HUES6 (cell line): ENCODE measurements around the gene GAK.
"Not testable (repeated sequence)": the region's sequence is repeated elsewhere in the genome, so short reads cannot be mapped to it uniquely, and the experiment has no call there.

ENCODE experiments used
- H3K27ac ChIP-seq: 2 replicates; pipeline ENCODE4 v1.7.0; 2013; ENCODE audit warnings: low read depth, mild to moderate bottlenecking, low read length, inconsistent platforms
- H3K27me3 ChIP-seq: 2 replicates; pipeline ENCODE4 v1.6.1; 2013; ENCODE audit warnings: low read length; ENCODE audit not compliant: control insufficient read depth, insufficient read depth
- H3K36me3 ChIP-seq: 2 replicates; pipeline ENCODE4 v1.6.1; 2013; ENCODE audit warnings: low read length; ENCODE audit not compliant: control insufficient read depth, insufficient read depth
- H3K4me1 ChIP-seq: 2 replicates; pipeline ENCODE4 v1.6.1; 2013; ENCODE audit warnings: low read length; ENCODE audit not compliant: control insufficient read depth, insufficient read depth
- H3K4me3 ChIP-seq: 2 replicates; pipeline ENCODE4 v1.5.1; 2013; ENCODE audit warnings: low read depth, low read length
- H3K9ac ChIP-seq: one replicate; pipeline ENCODE4 v1.6.1; 2013; ENCODE audit warnings: mild to moderate bottlenecking, low read length
- H3K9me3 ChIP-seq: 2 replicates; pipeline ENCODE4 v1.6.1; 2013; ENCODE audit warnings: low read depth, low read length; ENCODE audit not compliant: control insufficient read depth, insufficient read depth

The GAK gene

DNA sequence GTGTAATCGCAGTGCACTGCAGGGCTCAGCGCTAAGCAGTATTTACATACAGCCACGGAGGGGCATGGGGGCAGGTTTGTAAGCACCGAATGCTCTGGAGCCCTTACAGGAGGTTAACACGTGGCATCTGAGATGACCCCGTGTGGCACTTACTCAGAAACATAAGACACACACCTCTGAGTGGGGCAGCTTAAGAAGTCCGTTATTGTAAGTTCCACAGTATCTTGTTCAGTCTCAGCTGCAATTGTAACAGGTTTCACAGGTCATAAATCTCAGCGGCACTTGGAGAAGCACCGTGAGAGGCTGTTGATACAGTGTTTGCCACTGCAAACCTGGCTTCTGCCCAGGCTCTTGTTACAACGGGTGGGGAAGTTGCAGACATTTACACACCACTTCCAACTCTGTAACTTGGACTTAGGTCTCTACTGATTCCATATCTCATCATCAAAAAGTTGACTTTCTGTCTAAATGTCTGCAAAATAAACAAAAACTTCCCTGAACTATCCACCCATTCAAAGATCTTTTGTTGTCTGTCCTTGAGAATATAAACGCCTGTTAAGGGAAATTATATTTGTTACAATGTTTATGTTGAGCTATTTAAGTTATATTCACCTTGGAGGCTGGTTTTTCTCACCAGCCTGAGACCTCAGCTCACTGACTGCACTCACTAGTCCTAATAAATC, 116.5 kb downstream of the GAK start:
- Histone ChIP-seq H3K36me3 (no peaks in the 10 kb centered on the region), H3K9me3 (no peaks in the 10 kb centered on the region), H3K27me3 (peaks cover 93% of the 10 kb centered on the region), H3K27ac (no peak overlapping the region), H3K4me3 (no peak overlapping the region), H3K4me1 (no peaks in the 10 kb centered on the region), H3K9ac (no peak overlapping the region)

DNA sequence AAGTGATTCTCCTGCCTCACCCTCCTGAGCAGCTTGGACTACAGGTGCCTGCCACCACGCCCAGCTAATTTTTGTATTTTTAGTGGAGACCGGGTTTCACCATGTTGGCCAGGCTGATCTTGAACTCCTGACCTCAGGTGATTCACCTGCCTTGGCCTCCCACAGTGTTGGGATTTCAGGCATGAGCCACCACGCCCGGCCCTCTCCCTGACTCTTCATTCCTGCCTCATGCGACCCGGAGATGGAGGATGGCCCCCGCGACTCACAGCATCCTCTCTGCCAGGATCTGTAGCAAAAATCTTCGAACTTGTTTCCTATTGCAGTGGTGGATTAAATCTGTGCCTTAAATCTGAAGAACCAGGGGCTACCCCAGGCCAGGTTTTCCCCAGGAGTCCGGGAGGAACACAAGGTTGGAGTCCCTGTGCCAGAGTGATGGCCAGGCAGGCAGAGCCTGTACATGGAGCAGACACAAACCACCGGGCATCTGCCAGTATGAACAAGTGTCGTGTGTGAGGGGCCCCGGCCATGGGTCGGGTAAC, 117.7 kb downstream of the GAK start:
- H3K36me3 ChIP-seq: no peaks in the 10 kb centered on the region
- H3K27me3 ChIP-seq: peaks cover 85% of the 10 kb centered on the region
- no peak overlapping the region for H3K4me3 ChIP-seq

DNA sequence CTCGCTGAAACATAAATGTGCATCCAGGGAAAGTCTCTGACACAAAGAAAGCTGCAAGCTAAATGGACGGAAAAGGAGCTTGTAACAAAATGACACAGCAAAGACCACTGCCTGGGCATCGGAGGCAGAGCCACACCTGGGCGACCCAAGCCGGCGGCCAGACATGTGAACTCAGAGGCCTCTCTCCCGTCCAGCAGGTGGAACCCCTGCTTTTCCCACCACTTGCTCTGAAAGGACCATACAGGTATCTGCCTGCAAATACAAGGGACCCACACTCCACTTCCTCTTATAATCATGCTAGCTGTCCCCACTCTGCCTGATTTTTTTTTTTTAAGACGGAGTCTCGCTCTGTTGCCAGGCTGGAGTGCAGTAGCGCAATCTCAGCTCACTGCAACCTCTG, 118.2 kb downstream of the GAK start:
- Histone ChIP-seq H3K27me3 (peaks cover 82% of the 10 kb centered on the region), H3K36me3 (no peaks in the 10 kb centered on the region)

More for the DNA sequence above, 117.7 kb downstream of the GAK start:
- H3K9me3 ChIP-seq: no peaks in the 10 kb centered on the region
- no peaks in the 10 kb centered on the region for H3K4me1 ChIP-seq
- no peak overlapping the region for H3K9ac ChIP-seq
- no peak overlapping the region for H3K27ac ChIP-seq

DNA sequence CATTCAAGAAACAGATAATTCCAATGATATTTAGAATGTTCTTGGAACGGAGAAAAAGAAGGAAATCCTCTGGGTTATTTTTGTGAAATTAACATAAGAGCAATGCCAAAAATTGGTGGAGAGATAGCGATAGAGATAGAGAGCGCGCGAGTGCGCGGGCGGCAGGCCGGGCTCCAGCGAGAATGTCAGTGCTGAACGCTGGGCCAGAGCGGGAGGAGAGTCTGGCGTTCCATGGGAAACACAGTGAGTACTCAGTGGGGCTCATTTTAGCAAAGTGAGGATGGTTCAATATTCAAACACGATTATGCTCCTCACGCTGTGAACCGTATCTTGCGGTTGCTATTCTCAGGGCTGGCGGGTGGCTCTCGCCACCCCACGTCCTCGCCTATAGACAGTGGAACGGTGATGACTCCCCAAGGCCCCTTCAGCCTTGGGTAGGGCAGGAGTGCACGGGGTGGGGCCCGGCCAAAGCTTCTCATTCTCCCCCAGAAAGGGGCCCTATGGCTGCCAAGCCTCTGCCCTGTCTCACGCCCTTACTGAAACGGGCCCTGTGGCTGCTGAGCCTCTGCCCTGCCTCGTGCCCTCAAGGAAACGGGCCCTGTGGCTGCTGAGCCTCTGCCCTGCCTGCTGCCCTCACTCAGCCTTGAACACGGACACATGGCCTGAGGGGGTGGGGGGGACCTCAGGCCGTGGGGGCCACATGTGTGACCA, 123.1 kb downstream of the GAK start:
- H3K36me3 ChIP-seq: no peaks in the 10 kb centered on the region
- H3K4me1 ChIP-seq: no peaks in the 10 kb centered on the region
- no peak overlapping the region for H3K27ac ChIP-seq
- no peak overlapping the region for H3K4me3 ChIP-seq
- peaks cover 55% of the 10 kb centered on the region for H3K27me3 ChIP-seq
- H3K9ac ChIP-seq: no peak overlapping the region
- H3K9me3 ChIP-seq: peaks cover 4% of the 10 kb centered on the region; the same call in 1 of the 2 replicates

More for the DNA sequence above, 118.2 kb downstream of the GAK start:
- Histone ChIP-seq H3K27ac (no peak overlapping the region), H3K9me3 (no peaks in the 10 kb centered on the region), H3K4me3 (no peak overlapping the region), H3K4me1 (no peaks in the 10 kb centered on the region), H3K9ac (no peak overlapping the region)

DNA sequence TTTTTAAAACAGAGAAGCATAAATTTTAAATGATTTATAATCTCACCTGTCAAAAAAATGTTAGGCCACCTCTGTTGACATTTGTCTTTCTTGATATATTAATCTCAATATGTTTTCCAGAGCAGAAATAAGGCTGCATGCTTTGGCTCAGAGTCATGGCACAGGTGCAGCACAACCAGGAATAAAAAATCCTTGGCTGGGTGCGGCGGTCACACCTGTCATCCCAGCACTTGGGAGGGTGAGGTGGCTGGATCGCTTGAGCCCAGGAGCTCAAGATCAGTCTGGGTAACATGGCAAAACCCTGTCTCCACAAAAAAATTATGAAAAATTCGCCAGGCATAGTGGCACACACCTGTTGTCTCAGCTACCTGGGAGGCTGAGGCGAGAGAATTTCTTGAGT, 124.3 kb downstream of the GAK start:
- H3K36me3 ChIP-seq: no peaks in the 10 kb centered on the region
- peaks cover 4% of the 10 kb centered on the region; the same call in 1 of the 2 replicates for H3K9me3 ChIP-seq
- no peak overlapping the region for H3K9ac ChIP-seq
- no peaks in the 10 kb centered on the region for H3K4me1 ChIP-seq
- no peak overlapping the region for H3K4me3 ChIP-seq
- H3K27me3 ChIP-seq: peaks cover 43% of the 10 kb centered on the region
- no peak overlapping the region for H3K27ac ChIP-seq

DNA sequence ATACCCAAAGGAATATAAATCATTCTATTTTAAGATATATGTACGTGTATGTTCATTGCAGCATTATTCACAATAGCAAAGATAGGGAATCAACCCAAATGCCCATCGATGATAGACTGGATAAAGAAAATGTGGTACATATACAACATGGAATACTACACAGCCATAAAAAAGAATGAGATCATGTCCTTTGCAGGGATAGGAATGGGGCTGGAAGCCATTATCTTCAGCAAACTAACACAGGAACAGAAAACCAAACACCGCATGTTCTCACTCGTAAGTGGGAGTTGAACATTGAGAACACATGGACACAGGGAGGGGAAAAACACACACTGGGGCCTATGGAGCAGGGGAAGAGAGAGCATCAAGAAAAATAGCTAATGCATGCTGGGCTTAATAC, 125.1 kb downstream of the GAK start:
- H3K36me3 ChIP-seq, H3K4me1 ChIP-seq, H3K9ac ChIP-seq, H3K27ac ChIP-seq, H3K9me3 ChIP-seq, H3K4me3 ChIP-seq: not testable (repeated sequence)
- H3K27me3 ChIP-seq: peaks cover 37% of the 10 kb centered on the region

DNA sequence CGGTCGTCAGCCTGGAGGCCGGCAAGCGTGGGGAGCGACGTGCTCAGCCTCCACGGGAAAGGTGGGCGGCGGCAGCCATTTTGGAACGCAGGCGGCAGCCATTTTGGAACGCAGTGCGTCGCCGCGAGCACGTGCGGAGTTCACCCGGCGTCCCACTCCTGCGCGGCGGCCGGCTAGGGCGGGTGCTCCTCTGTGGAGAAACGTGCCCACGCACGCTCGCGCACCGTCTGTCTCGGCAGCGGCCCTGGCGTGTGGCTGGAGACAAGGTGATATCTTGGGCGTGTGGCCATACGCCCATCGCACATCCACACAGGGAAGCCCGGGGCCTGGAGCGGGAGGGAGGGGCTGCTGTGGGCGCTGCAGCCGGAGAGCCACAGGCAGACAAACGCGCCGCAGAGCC, 127.3 kb downstream of the GAK start:
- peaks cover 28% of the 10 kb centered on the region for H3K27me3 ChIP-seq
- no peak overlapping the region for H3K4me3 ChIP-seq
- no peak overlapping the region for H3K27ac ChIP-seq
- no peaks in the 10 kb centered on the region for H3K36me3 ChIP-seq
- H3K4me1 ChIP-seq: no peaks in the 10 kb centered on the region
- peaks cover 9% of the 10 kb centered on the region; the same call in 1 of the 2 replicates for H3K9me3 ChIP-seq
- no peak overlapping the region for H3K9ac ChIP-seq

DNA sequence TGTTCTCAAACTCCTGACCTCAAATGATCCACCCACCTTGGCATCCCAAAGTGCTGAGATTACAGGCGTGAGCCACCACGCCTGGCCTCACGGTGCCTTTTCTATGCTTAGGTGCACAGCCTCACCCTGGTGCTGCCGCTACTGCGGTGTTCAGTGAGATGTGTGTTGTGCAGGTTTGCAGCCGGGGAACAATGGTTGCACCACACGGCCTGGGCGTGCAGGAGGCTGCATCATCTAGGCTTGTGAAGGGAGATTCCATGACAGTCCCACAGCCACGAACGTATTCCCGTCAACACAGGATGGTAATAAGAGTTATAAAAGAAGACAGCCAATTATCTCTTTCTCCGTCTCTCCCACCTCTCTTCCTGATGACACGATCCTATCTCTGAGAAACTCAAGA, 128.2 kb downstream of the GAK start:
- peaks cover 26% of the 10 kb centered on the region for H3K27me3 ChIP-seq
- no peak overlapping the region for H3K9ac ChIP-seq
- no peaks in the 10 kb centered on the region for H3K36me3 ChIP-seq
- no peaks in the 10 kb centered on the region for H3K4me1 ChIP-seq
- no peak overlapping the region for H3K27ac ChIP-seq
- H3K4me3 ChIP-seq: no peak overlapping the region
- H3K9me3 ChIP-seq: peaks cover 9% of the 10 kb centered on the region; the same call in 1 of the 2 replicates

DNA sequence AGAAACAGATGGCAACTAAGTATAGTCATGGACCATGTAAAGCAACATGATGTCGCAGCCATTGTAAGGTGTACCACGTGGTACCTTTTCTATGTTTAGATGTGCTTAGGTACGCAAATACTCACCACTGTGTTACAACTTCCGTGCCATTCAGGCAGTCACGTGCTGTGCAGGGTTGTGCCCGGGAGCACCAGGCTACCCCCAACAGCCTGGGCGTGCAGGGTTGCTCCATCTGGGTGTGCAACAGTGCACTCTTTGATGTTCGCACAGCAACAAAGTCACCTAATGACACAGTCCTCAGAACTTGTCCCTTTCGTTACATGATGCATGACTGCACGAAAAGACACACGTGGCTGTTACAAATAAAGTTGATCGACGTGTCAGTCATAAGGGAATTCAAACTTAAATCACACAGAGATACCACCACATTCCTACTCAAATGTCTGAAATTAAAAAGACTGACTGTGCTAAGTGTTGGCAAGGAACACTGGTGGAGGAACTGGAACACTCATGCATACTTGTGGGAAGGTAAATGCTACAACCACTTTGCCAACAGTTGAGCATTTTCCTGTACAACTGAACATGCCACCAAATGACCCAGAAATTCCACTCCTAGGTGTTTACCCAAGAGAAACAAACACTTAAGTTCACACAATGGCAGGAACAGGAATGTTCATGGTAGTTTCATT, 130.5 kb downstream of the GAK start:
- no peak overlapping the region for H3K4me3 ChIP-seq
- peaks cover 27% of the 10 kb centered on the region for H3K27me3 ChIP-seq
- no peak overlapping the region for H3K9ac ChIP-seq
- H3K4me1 ChIP-seq: no peaks in the 10 kb centered on the region
- peaks cover 9% of the 10 kb centered on the region; the same call in 1 of the 2 replicates for H3K9me3 ChIP-seq
- H3K27ac ChIP-seq: no peak overlapping the region
- H3K36me3 ChIP-seq: no peaks in the 10 kb centered on the region
